Naive thymus-derived CD4-positive, alpha-beta T cell (primary cell): ENCODE results near the gene RDH11. TPM values are rescaled to one million over a fixed set of nuclear protein-coding genes. Genes with fewer than 3 reads are reported as not detected.

Experiments used
- ATAC-seq: fragments of 150-1000 bp; cut with Tn5 transposase; 2 replicates; pipeline ENCODE4 v1.10.0; 2021; ENCODE audit warnings: mild to moderate bottlenecking, moderate library complexity
- CTCF ChIA-PET: fragments of 350-600 bp; sonication (Branson Sonifier 250); formaldehyde crosslinking; loops from one replicate; lab custom pipeline; 2021; ENCODE audit warnings: antibody characterized with exemption; lab: Charles Lee
- POLR2A ChIA-PET: fragments of 350-600 bp; sonication (Branson Sonifier 250); formaldehyde crosslinking; loops from one replicate; lab custom pipeline; 2021; ENCODE audit warnings: antibody characterized with exemption, inconsistent platforms; lab: Charles Lee
- DNase-seq, 9 donors: peaks; one replicate each; pipeline versions ENCODE4 v3.0.0 to v3.0.0-alpha.2; 2020 to 2022; ENCODE audit warnings: mixed read lengths in 1 of 9
- H3K27ac ChIP-seq: one replicate; pipeline ENCODE4 v1.7.0; 2013; ENCODE audit warnings: mild to moderate bottlenecking, low read depth, low read length, moderate library complexity
- H3K27me3 ChIP-seq, 2 donors: one replicate each; pipeline ENCODE4 v1.7.0; 2013; ENCODE audit warnings: low read length in 2 of 2, mild to moderate bottlenecking in 2 of 2, moderate library complexity in 2 of 2; ENCODE audit not compliant: control insufficient read depth in 2 of 2, insufficient read depth in 2 of 2
- H3K36me3 ChIP-seq, 3 experiments: 1 replicate in 2 of 3; 2 replicates in 1 of 3; pipeline ENCODE4 v1.7.0; 2013; ENCODE audit warnings: low read length in 3 of 3, mild to moderate bottlenecking in 3 of 3, moderate library complexity in 1 of 3; ENCODE audit not compliant: insufficient read depth in 3 of 3, control insufficient read depth in 2 of 3
- H3K4me1 ChIP-seq, 2 donors: one replicate each; pipeline ENCODE4 v1.7.0; 2013; ENCODE audit warnings: low read length in 2 of 2, mild to moderate bottlenecking in 2 of 2, moderate library complexity in 1 of 2; ENCODE audit not compliant: control insufficient read depth in 2 of 2, insufficient read depth in 2 of 2
- H3K4me3 ChIP-seq: 2 replicates; pipeline ENCODE4 v1.7.0; 2013; ENCODE audit warnings: mild to moderate bottlenecking, low read length
- H3K9me3 ChIP-seq, 3 experiments: 1 replicate in 2 of 3; 2 replicates in 1 of 3; pipeline ENCODE4 v1.7.0; 2013; ENCODE audit warnings: low read length in 3 of 3; ENCODE audit not compliant: control insufficient read depth in 2 of 3
- H3K27ac Mint-ChIP-seq, 9 donors: one replicate each; pipeline ENCODE4 v1.8.0; 2020 to 2022; ENCODE audit warnings: mixed read lengths in 9 of 9, mild to moderate bottlenecking in 8 of 9, moderate library complexity in 5 of 9, inconsistent platforms in 2 of 9
- H3K27me3 Mint-ChIP-seq, 5 donors: one replicate each; pipeline ENCODE4 v1.8.0; 2021 to 2022; ENCODE audit warnings: mixed read lengths in 5 of 5, mild to moderate bottlenecking in 1 of 5
- H3K36me3 Mint-ChIP-seq, 5 donors: one replicate each; pipeline ENCODE4 v1.8.0; 2020 to 2022; ENCODE audit warnings: mixed read lengths in 5 of 5, mild to moderate bottlenecking in 3 of 5, inconsistent platforms in 1 of 5
- H3K4me1 Mint-ChIP-seq, 7 donors: one replicate each; pipeline ENCODE4 v1.8.0; 2020 to 2022; ENCODE audit warnings: mixed read lengths in 7 of 7, mild to moderate bottlenecking in 3 of 7, inconsistent platforms in 1 of 7
- H3K4me3 Mint-ChIP-seq, 10 donors: one replicate each; pipeline ENCODE4 v1.8.0; 2020 to 2022; ENCODE audit warnings: mild to moderate bottlenecking in 10 of 10, mixed read lengths in 10 of 10, moderate library complexity in 6 of 10, inconsistent platforms in 2 of 10
- H3K9me3 Mint-ChIP-seq, 11 donors: one replicate each; pipeline ENCODE4 v1.8.0; 2020 to 2022; ENCODE audit warnings: mixed read lengths in 11 of 11, mild to moderate bottlenecking in 4 of 11, inconsistent platforms in 1 of 11, moderate library complexity in 1 of 11
- intact Hi-C, 2 donors: fragments of 100-400 bp; cut with micrococcal nuclease; formaldehyde crosslinking; loops; one replicate each; pipeline ENCODE4 v1.15.1; 2023
- polyA plus RNA-seq, 2 donors: library from polyadenylated mRNA; unstranded; fragments of 300-500 nt; fragmentation: Illumina TruSeq; gene quantifications; one replicate each; pipeline ENCODE4 v1.2.3, GENCODE V29; 2021
- total RNA-seq, 6 experiments: library from RNA in 5 of 6; stranded (reverse) in 5 of 6; gene quantifications; 1 replicate in 5 of 6; 2 replicates in 1 of 6; pipeline ENCODE4 v1.2.3 and lab custom pipeline; 2021 to 2026

RDH11 gene
- total and polyA plus RNA-seq, 7 experiments from 2014 or later, result 22.3 to 96.8 (median 43.3) TPM

GRCh38 chr14:67630186-67630585 lies 65.4 kb downstream of the RDH11 start:
- H3K4me1 ChIP-seq, result no peaks in the 10 kb centered on the region
- DNase-seq, result no peak
- Mint-ChIP-seq H3K36me3 (peaks cover 0 to 25% (median 8%) of the 10 kb centered on the region in 5 donors), H3K27me3 (no peaks in the 10 kb centered on the region), H3K9me3 (no peaks in the 10 kb centered on the region), H3K27ac (no peak overlapping the region), H3K4me3 (no peak overlapping the region), H3K4me1 (peaks cover 0 to 2% (median 0%) of the 10 kb centered on the region in 7 donors)
- ChIA-PET CTCF (no interaction called here), POLR2A (interaction anchor here (1.6 kb wide), 1 partner anchor 10 kb away, joined by 4 read pairs; the partner anchor contains the start of gene ARG2)
- no peak overlapping the region for H3K4me3 ChIP-seq
- no peaks in the 10 kb centered on the region for H3K27me3 ChIP-seq
- no peak for ATAC-seq
- no peak overlapping the region for H3K27ac ChIP-seq
- H3K9me3 ChIP-seq, result no peaks in the 10 kb centered on the region
- intact Hi-C loops, result no loop called here
- H3K36me3 ChIP-seq, result no peaks in the 10 kb centered on the region

- no peak overlapping the region for H3K4me3 ChIP-seq
- Mint-ChIP-seq H3K27me3 (no peaks in the 10 kb centered on the region), H3K4me1 (peaks cover 6 to 14% (median 9%) of the 10 kb centered on the region in 7 donors), H3K27ac (no peak overlapping the region), H3K4me3 (no peak overlapping the region), H3K36me3 (peaks cover 0 to 14% (median 4%) of the 10 kb centered on the region in 5 donors), H3K9me3 (no peaks in the 10 kb centered on the region)
- intact Hi-C loops, result no loop called here
- H3K36me3 ChIP-seq, result no peaks in the 10 kb centered on the region
- CTCF ChIA-PET, result no interaction called here
- no peak overlapping the region for H3K27ac ChIP-seq
- H3K9me3 ChIP-seq, result no peaks in the 10 kb centered on the region
- no peaks in the 10 kb centered on the region for H3K27me3 ChIP-seq
- DNase-seq (no peak), ATAC-seq (no peak)
- POLR2A ChIA-PET, result no interaction called here
- H3K4me1 ChIP-seq, result peaks cover 0 to 8% of the 10 kb centered on the region in 2 donors
Measured at GRCh38 chr14:67627519-67627918, 68.0 kb downstream of the RDH11 start.

Other genes starting within 250 kb of the RDH11 start
- gene TMEM229B, start 207.0 kb downstream of the RDH11 start, total RNA-seq, result 10 to 100 TPM; 19.1 to 32.2 (median 30.6) TPM
- gene TMEM229B, start 207.0 kb downstream of the RDH11 start, polyA plus RNA-seq, result 10 to 100 TPM; 25.5 to 30.9 TPM
- 1 to 10 TPM in 1 of 5 experiments, under 1 TPM in 4; 0.22 to 1.4 (median 0.32) TPM for gene PLEKHH1, start 162.5 kb downstream of the RDH11 start, total RNA-seq
- gene PLEKHH1, start 162.5 kb downstream of the RDH11 start, polyA plus RNA-seq, result not detected
- gene PIGH, start 95.5 kb downstream of the RDH11 start, total RNA-seq, result 10 to 100 TPM; 14.3 to 42.1 (median 34.5) TPM
- gene PIGH, start 95.5 kb downstream of the RDH11 start, polyA plus RNA-seq, result 10 to 100 TPM; 31.2 to 31.7 TPM
- 1 to 10 TPM in 3 of 5 experiments, under 1 TPM in 2; 0.46 to 5.1 (median 3.2) TPM for gene ARG2, start 75.8 kb downstream of the RDH11 start, total RNA-seq
- gene ARG2, start 75.8 kb downstream of the RDH11 start, polyA plus RNA-seq, result under 1 TPM; 0.36 to 0.56 TPM
- gene VTI1B, start 21.1 kb downstream of the RDH11 start, total RNA-seq, result 10 to 100 TPM; 49.2 to 82.4 (median 65.9) TPM
- gene VTI1B, start 21.1 kb downstream of the RDH11 start, polyA plus RNA-seq, result 10 to 100 TPM; 53.7 to 99.7 TPM
- not detected for gene RDH12, start 6.1 kb upstream of the RDH11 start, total RNA-seq
- under 1 TPM; 0.10 to 0.31 TPM for gene RDH12, start 6.1 kb upstream of the RDH11 start, polyA plus RNA-seq
- gene ZFYVE26, start 120.8 kb upstream of the RDH11 start, total RNA-seq, result 10 to 100 TPM; 25.0 to 38.9 (median 31.1) TPM
- 1 to 10 TPM; 3.2 to 5.9 TPM for gene ZFYVE26, start 120.8 kb upstream of the RDH11 start, polyA plus RNA-seq
- 10 to 100 TPM; 28.5 to 42.2 (median 31.0) TPM for gene RAD51B, start 124.0 kb upstream of the RDH11 start, total RNA-seq
- 10 to 100 TPM; 15.0 to 19.4 TPM for gene RAD51B, start 124.0 kb upstream of the RDH11 start, polyA plus RNA-seq